ENCODE measurements around the gene CGREF1.

Gene CGREF1

GRCh38 chr2:27158468-27158867 is 39.5 kb upstream of the CGREF1 start:
- no peak overlapping the region for H3K27ac ChIP-seq
- TF ChIP-seq CTCF (conservative IDR thresholded peaks at IDR 0.05; ENCODE audit: low read depth), result no peak
- no peak for DNase-seq (ENCODE audit: low spot score)
- POLR2A ChIA-PET (ENCODE audit: low non-redundant PET), result no interaction called here
- CTCF ChIA-PET, result interaction anchor here (0.8 to 3.0 kb wide), 3 partner anchors 11 to 107 kb away, joined by 3 to 11 read pairs (median 4); no protein-coding TSS in a partner anchor

GRCh38 chr2:27155069-27155520 is 36.2 kb upstream of the CGREF1 start:
- DNase-seq (ENCODE audit: low spot score), result peak; percentile 41
- POLR2A ChIA-PET (ENCODE audit: low non-redundant PET), result no interaction called here
- TF ChIP-seq CTCF (conservative IDR thresholded peaks at IDR 0.05; ENCODE audit: low read depth), result no peak
- no peak overlapping the region for H3K27ac ChIP-seq
- CTCF ChIA-PET, result no interaction called here

GRCh38 chr2:27154488-27154887 is 35.6 kb upstream of the CGREF1 start:
- POLR2A ChIA-PET (ENCODE audit: low non-redundant PET), result no interaction called here
- TF ChIP-seq CTCF (conservative IDR thresholded peaks at IDR 0.05; ENCODE audit: low read depth), result no peak
- CTCF ChIA-PET, result interaction anchor here (0.6 kb wide), 1 partner anchor 93 kb away, joined by 4 read pairs; no protein-coding TSS in a partner anchor
- DNase-seq (ENCODE audit: low spot score), result no peak
- no peak overlapping the region for H3K27ac ChIP-seq

- DNase-seq (ENCODE audit: low spot score), result peak; percentile 31
- ChIA-PET POLR2A (ENCODE audit: low non-redundant PET) (no interaction called here), CTCF (interaction anchor here (0.9 kb wide), 1 partner anchor 66 kb away, joined by 6 read pairs; no protein-coding TSS in a partner anchor)
- no peak for TF ChIP-seq CTCF (conservative IDR thresholded peaks at IDR 0.05; ENCODE audit: low read depth)
- H3K27ac ChIP-seq, result no peak overlapping the region
Observed at GRCh38 chr2:27152796-27153464, 34.0 kb upstream of the CGREF1 start.

- peak; percentile 17 for DNase-seq (ENCODE audit: low spot score)
- CTCF ChIA-PET, result interaction anchor here (0.6 to 0.9 kb wide), 2 partner anchors 30 to 67 kb away, joined by 3 to 6 read pairs; no protein-coding TSS in a partner anchor
- H3K27ac ChIP-seq, result no peak overlapping the region
- TF ChIP-seq CTCF (conservative IDR thresholded peaks at IDR 0.05; ENCODE audit: low read depth), result no peak
- POLR2A ChIA-PET (ENCODE audit: low non-redundant PET), result no interaction called here
Observed at GRCh38 chr2:27152102-27152795, 33.3 kb upstream of the CGREF1 start.

- ChIA-PET POLR2A (ENCODE audit: low non-redundant PET) (no interaction called here), CTCF (interaction anchor here (1.0 kb wide), 1 partner anchor 19 kb away, joined by 3 read pairs; no protein-coding TSS in a partner anchor)
- no peak overlapping the region for H3K27ac ChIP-seq
- no peak for TF ChIP-seq CTCF (conservative IDR thresholded peaks at IDR 0.05; ENCODE audit: low read depth)
- DNase-seq (ENCODE audit: low spot score), result no peak
Observed at GRCh38 chr2:27150639-27151230, 31.8 kb upstream of the CGREF1 start.
